ENCODE data around the gene RNU1-4. TPM values are rescaled to one million over a fixed set of nuclear protein-coding genes. Genes with fewer than 3 reads are reported as not detected.
"Not testable (repeated sequence)": the region's sequence is repeated elsewhere in the genome, so short reads cannot be mapped to it uniquely, and the experiment has no call there.

RNU1-4 gene
- total RNA-seq, 4 donors from 2014 or later, result under 0.01 TPM

DNA sequence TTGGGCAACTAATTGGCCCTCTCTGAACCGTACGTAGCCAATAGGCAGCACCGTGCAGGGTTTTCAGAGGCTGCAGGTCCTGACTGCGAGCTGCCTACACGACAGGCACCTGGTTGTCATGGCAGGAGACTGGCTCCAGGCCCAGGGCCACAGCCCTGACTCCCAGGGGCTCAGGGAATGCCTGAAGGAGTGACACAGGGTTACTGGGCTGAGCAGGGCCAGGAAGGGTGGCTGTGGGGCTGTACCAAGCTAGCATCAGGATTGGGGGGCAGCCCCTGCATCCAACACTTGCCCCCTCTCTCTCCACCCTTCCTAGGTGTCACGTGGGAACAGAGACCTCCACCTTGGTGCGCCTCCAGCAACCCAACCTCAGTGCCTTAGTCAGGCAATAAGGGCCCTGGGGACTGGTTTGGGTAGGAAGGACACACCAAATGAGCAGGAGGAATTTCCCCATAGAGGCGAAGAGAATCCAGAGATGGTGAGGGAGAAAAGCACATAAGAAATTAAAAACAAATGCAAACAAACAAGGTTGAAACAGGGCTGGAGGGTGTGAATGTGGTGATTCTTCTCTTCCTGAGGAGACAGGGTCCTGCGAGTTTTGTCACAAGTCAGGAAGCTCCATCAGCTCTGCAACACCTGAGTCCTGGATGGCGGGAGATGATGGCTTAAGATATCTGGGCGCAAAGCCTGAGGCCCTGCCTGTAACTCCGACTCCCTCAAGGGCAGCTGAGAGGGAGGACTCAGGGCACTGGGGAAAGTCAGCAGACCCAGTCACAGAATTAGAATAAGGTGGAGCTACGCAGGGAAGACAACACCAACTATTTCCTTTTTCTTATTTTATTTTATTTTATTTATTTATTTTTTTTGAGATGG lies 19.7 kb upstream of the RNU1-4 start:
- H3K4me3 ChIP-seq (replicated peaks in 1 of 3), result no peak overlapping the region
- no peaks in the 10 kb centered on the region for H3K9me3 ChIP-seq
- H3K27ac ChIP-seq, result no peak overlapping the region
- H3K4me1 ChIP-seq, result peaks cover 0 to 6% of the 10 kb centered on the region in 2 donors
- peak; percentile 62 to 74 for DNase-seq
- TF ChIP-seq POLR2A (IDR thresholded peaks at IDR 0.05), result no peak
- TF ChIP-seq, protein P1, sequence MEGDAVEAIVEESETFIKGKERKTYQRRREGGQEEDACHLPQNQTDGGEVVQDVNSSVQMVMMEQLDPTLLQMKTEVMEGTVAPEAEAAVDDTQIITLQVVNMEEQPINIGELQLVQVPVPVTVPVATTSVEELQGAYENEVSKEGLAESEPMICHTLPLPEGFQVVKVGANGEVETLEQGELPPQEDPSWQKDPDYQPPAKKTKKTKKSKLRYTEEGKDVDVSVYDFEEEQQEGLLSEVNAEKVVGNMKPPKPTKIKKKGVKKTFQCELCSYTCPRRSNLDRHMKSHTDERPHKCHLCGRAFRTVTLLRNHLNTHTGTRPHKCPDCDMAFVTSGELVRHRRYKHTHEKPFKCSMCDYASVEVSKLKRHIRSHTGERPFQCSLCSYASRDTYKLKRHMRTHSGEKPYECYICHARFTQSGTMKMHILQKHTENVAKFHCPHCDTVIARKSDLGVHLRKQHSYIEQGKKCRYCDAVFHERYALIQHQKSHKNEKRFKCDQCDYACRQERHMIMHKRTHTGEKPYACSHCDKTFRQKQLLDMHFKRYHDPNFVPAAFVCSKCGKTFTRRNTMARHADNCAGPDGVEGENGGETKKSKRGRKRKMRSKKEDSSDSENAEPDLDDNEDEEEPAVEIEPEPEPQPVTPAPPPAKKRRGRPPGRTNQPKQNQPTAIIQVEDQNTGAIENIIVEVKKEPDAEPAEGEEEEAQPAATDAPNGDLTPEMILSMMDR (IDR thresholded peaks at IDR 0.05), result no peak
- intact Hi-C loops (cut with DNase I), result no loop called here
- 63 to 67% methylated on average over 13 of the region's 13 CpGs for WGBS, 2 donors
- H3K36me3 ChIP-seq, result no peaks in the 10 kb centered on the region
- H3K27me3 ChIP-seq, result no peaks in the 10 kb centered on the region

DNA sequence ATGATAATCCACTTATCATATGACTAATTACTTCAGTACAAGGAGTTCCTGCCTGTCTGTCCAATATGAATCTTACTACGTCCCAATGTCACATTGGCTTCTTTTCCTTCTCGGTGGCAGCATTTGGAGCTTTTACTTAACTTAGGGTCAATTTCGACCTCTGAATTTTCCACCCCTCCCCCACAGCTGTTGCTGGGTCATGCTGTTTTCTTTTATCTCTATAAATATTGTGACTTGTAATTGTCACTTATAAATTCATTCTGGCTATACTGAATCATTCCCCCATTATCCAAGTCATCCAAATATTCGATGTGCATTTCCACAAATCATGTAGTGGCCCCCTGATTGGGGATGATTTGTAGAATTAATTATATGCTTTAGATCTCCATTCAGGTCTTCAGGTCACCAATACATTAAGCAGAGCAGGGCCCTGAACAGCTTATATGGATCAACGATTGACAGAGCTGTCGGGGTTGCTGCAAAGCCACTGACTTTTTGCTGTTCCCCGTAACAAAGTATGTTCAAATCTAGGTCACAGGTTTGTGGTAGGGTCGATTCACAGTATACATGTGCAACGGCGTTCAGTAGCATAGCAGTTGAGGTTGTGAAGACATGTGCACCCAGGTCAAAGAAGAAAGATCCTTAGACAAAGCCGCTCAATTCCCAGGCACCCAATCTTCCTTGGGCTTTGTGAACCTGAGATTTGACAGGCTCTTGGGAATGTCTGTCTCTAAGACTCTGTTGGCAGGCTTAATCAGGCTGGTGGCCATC lies 18.3 kb upstream of the RNU1-4 start:
- peaks cover 0 to 6% of the 10 kb centered on the region in 2 donors for H3K4me1 ChIP-seq
- H3K36me3 ChIP-seq, result no peaks in the 10 kb centered on the region
- H3K9me3 ChIP-seq, result no peaks in the 10 kb centered on the region
- 81% methylated on average over 11 of the region's 11 CpGs for WGBS, 2 donors
- DNase-seq, result peak in 1 of 2 donors; percentile 0
- no peak overlapping the region for H3K4me3 ChIP-seq (replicated peaks in 1 of 3)
- no peak overlapping the region for H3K27ac ChIP-seq
- intact Hi-C loops (cut with DNase I), result no loop called here
- TF ChIP-seq POLR2A (IDR thresholded peaks at IDR 0.05), result no peak
- TF ChIP-seq, protein P1 (IDR thresholded peaks at IDR 0.05), result no peak
- no peaks in the 10 kb centered on the region for H3K27me3 ChIP-seq

DNA sequence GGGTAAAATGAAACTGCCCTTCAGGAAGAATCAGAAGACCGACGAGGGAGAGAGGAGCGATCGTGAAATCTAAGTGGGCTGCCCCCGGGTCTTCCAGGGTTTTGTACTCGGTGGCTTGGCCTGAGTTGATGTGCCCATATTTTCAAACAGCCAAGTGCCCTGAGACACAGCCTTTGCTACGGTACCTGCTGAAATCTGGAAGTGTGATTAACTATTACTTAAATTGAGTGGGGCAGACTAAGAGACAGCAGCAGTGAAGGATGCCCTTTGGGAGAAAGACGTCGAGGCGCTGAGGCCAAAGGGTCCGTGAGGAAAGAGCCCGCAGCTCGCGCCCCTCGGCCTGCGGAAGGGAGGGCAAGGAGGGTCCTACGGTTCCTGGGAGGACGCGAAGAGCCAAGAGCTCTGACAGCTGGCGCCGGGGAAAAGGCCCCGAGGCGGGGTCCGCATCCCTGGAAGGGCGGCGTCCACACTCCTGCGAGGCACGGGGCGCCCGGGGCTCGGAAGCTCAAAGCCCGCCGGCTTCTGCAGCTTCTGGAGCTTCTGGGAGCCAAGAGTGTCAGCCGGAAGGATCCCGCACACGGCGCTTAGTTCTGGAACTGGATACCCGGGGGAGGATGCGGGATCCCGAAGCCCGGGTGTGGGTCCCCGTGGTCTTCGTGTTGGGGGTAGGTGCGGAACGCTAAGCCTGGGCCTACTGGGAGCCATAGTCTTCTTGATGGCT lies 15.4 kb upstream of the RNU1-4 start:
- Histone ChIP-seq H3K9me3 (no peaks in the 10 kb centered on the region), H3K27me3 (peaks cover 5% of the 10 kb centered on the region), H3K4me3 (replicated peaks in 1 of 3) (no peak overlapping the region), H3K36me3 (no peaks in the 10 kb centered on the region), H3K4me1 (peaks cover 0 to 6% of the 10 kb centered on the region in 2 donors), H3K27ac (no peak overlapping the region)
- intact Hi-C loops (cut with DNase I), result no loop called here
- WGBS, 2 donors, result 73 to 74% methylated on average over 45 of the region's 45 CpGs
- TF ChIP-seq, protein P1 (IDR thresholded peaks at IDR 0.05), result no peak
- no peak for TF ChIP-seq POLR2A (IDR thresholded peaks at IDR 0.05)
- peak in 1 of 2 donors; percentile 9 for DNase-seq

DNA sequence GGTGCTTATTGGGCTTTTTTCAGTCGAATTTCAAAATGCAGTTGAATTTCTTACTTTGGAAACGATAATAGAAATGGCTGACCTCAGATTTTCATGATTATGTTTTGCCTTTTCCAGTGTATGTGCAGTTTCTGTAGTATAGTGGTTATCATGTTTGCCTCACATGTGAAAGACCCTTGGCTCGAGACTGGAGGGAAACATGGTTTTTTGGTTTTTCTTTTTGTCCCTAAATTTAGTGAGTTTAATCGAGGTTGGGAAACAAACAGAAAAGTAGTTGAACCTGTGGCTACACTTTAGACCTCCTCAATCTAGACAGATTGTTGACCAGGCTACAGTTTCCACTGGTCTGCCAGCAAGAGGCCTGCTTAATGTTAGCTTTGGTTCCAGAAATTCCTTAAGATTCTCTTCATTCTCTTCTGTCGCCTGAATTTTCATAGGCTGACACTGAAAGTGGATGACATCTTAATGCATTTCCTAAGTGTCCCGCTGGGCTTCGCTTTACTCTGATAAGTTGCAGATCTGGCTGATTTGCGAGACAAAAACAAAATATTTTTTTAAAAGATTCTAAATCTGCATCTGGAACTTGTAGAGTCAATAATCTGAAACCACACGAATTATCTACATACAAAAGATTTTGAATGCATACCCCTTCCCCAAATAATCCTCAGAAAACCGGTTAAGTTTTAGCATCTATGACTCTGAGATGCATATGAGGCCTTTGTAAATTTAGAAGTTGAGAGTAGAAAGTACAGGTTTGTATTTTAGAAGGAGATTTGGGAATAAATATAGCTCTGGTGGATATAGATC lies 14.7 kb upstream of the RNU1-4 start:
- H3K9me3 ChIP-seq; intact Hi-C loops (cut with DNase I): not testable (repeated sequence)

More for the DNA sequence above, 14.7 kb upstream of the RNU1-4 start:
- DNase-seq; H3K4me1 ChIP-seq; H3K36me3 ChIP-seq; H3K27ac ChIP-seq; H3K4me3 ChIP-seq (replicated peaks in 1 of 3); H3K27me3 ChIP-seq: not testable (repeated sequence)
- 73 to 74% methylated on average over 10 of the region's 10 CpGs for WGBS, 2 donors

Measured in thyroid gland (tissue), 4 donors.